Right renal pelvis (tissue), 4 donors: ENCODE results near the gene GSE1. TPM values are rescaled to one million over a fixed set of nuclear protein-coding genes. Genes with fewer than 3 reads are reported as not detected.

Source experiments
- DNase-seq, 4 donors: peaks; one replicate each; pipeline ENCODE4 v3.0.0-alpha.2; 2013; ENCODE audit warnings: low read depth in 4 of 4, low spot score in 3 of 4, missing footprints in 1 of 4
- polyA plus RNA-seq, 4 donors: library from polyadenylated mRNA; unstranded; fragments of 120-200 nt; gene quantifications; one replicate each; pipeline ENCODE4 v1.2.1, GENCODE V29; 2013; ENCODE audit not compliant: insufficient read length in 4 of 4

The GSE1 gene
- polyA plus RNA-seq, 4 donors, result 59.5 to 68.7 (median 65.7) TPM

DNA sequence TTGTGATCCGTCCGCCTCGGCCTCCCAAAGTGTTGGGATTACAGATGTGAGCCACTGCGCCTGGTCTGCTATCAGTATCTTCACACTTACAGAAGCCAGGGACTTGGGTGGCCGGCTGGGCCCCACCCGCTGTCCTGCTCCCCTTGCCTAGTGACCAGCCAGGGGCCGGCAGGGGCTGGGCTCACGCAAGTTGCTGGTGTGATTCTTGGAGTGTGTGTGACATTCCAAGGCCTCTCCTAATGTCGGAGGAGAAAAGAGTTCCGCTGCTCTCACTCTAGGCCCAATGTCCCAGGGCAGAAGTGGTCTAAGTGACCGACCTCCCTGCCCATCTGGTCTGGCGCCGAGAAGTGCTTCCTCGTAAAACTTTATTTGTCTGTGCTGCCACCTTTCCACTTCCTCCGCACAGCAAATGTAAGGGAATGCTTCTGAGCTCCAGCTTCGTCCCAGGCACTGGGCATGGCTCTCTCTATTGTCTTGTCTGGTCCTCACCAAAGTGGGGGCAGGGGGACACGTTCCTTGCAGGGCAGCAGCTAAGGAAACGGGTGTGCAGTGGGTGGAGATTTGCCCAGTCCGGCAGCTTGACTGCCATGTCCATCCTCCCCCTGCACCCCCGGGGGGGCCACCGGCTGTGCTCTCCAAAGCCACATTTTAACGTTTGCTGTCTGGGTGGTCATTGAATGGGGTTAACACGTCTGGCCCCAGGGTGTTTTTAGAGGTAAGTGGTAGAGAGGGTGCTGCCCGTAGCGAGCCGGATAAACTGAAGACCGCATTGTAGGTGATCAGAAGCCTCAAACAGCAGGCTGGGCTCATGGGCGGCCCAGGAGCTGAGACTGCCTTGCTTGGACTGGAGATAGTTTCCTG is 7.8 kb upstream of the GSE1 start:
- no peak for DNase-seq

DNA sequence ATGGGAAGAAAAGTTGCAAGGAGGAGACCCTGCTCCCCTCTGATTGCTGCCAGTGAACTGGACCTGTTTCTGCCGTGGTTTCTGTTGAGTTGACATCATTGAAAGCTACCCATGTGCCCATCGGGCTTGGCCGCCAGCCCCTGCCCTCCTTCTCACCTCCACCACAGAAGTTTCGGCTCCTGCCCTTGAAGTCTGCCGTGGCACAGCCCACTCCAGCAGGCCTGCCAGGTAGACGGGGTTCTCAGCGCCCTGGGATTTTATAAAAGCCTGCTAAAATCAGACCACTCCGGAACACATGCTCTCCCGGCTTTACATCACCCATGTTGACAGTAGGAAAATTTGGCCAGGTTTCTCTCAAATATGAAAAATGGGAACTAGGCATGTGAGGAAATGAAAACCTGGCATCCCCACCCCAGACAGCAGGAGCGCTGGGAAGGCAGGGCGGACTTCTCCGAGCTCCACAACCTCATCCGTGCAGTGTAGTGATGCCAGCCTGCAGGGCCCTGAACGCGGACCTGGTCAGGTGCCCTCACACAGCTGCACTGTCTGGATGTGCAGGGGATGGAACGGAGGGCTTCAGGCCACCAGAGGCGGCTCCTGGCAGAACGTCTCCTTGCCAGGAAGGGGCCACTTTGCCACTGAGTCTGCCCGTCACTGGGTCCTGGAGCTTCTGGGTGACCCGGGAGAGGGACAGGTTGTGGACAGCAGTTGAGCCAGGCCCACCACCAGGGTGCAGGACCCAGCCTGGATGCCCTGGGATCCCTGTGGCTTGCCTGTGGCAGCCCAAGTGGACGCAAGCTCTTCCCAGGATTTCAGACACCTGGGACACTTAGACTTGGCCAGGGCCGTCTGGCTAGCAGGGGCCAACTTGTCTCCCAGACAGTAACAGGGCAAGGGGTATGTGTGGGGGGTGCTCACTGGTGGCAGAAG is 6.9 kb upstream of the GSE1 start:
- DNase-seq, result no peak

DNA sequence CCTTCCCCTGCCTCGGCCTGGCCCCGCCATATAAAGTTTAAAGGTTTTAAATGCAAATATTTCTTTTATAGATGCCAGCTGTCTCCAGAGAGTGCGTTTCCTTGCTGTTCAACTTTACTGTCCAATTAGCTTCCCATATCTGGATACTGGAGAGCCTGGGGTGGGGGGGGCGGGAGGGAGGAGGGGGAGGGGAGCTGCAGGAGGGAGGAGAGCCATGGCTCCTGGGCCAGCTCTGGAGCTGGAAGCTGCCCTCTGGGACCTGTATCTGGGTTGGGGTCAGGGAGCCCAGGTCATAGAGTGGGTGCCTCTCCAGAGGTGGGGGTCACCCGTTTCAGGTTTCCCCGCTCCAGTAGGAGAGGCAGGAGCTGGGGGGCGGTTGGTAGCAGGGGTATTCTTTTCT is 6.2 kb upstream of the GSE1 start:
- no peak for DNase-seq

DNA sequence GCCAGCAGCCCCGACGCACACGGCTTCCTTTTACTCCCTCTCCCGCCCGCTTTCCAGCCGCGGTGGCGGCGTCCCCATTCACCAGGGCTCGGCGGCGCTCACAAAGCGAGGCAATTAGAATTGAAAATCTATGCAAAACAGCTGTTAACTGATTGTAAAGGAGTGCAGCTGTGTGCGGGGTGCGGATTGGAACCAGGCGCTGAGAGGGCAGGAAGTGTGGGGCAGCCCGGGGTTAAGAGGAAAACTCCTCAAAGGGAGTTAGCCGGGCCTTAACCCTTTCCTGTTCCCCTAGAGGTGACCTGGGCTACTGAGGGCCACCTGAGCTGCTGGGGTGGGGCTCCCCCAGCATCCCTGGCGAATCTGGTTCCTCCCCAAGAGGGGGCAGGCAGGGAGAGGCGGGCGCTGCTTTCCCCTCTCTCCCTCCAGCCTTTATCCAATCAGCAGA is 5.8 kb upstream of the GSE1 start:
- DNase-seq, result no peak

DNA sequence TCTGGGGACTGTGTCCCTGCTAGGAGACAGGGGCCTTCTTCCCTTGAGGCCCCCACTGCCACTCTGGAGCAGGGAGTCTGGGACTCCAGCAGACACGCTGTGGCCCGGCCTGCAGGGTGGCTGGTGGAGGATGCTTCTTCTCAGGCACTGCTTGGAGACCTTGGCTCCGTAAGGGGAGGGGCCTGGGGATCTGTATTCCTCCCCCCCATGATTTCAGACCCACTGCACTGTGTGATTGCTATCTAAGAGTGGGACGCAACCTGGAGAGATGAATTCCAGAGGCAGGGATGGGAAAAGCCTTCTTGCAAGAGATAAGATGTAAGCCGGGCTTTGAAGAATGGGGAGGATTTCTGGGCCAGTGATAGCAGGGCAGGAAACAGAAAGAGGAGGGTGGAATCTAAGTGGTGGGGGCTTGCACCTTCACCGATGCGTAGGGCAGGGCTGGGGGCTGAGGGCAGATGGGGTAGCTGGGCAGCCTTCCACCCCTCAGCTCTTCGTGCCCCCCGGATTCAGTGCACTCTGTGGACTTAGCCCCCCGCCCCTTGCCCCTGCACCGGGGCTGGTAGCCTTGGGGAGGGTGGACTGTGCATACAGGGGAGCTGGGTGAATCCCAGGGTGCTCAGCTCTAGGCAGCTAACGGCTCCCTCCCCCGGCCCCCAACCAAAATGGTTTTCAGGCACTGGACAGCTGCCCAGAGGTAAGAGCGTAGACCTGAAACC is 5.2 kb upstream of the GSE1 start:
- DNase-seq, result no peak

DNA sequence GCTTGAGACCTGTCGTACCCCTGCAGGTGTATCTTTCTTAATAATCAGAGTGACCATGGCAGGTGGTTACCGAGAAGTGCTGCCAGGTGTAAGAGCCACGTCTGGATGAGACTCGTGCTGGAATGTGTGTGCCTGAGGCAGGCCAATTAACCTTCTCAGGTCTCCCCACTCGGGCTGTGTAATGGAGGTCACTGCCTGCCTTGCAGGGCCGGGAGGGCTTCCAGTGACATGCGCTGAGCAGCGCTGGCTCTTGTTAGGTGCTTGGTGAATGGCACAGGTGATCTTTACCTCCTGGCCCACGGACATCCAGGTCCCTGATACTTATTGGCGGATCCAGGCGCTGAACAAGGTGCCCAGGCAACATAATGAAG is 4.6 kb upstream of the GSE1 start:
- DNase-seq, result no peak

DNA sequence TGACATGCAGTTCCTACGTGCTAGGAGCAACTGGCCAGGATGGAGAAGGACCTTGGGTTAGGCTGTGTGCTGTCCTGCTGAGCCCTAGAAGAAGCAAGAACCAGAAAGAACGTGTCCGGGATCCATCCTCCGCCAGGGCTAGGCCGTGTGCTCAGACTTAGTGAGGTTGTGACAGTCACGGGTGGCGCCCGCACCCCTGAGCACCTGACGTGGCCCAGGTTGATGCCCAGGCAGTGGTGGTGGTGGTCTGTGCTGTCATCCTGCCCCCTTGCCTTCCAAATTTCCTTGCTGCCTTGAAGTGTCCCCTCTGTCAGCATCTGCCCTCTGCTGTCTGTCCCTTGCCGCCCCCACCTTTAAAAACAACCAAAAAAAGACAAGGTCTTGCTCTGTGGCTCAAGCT is 4.2 kb upstream of the GSE1 start:
- DNase-seq, result no peak

DNA sequence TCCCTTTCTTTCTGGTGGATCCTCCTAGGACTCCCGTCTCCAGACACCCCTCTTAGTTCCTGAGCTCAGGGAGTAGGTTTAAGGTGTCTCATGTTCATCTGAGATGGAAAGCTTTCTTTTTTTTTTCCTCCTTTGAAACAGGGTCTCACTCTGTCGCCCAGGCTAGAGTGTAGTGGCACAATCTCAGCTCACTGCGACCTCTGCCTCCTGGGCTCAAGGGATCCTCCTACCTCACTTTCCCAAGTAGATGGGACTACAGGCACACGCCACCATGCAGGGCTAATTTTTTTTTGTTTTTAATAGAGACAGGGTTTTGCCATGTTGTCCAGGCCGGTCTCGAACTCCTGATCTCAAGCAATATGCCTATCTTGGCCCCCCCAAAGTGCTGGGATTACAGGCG is 3.6 kb upstream of the GSE1 start:
- no peak for DNase-seq

DNA sequence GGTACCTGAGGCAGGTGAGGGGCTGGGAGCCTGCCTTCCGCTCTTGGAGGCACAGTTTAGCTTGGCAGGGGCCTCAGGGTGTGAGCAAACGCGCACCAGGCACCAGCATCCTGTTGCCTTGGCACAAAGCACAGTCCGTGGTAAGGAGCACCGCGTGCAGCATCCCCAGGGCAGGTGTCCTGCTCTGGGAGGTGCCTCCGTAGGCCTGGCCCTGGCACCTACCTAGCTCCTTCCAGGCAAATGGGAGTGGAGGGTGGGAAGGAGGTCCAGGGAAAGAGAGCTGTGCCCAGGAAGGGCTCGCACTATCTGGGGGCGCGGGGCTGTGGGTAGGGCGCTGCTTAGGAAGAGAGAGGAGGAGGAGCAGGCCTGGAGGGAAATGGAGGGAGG is 3.1 kb upstream of the GSE1 start:
- no peak for DNase-seq

DNA sequence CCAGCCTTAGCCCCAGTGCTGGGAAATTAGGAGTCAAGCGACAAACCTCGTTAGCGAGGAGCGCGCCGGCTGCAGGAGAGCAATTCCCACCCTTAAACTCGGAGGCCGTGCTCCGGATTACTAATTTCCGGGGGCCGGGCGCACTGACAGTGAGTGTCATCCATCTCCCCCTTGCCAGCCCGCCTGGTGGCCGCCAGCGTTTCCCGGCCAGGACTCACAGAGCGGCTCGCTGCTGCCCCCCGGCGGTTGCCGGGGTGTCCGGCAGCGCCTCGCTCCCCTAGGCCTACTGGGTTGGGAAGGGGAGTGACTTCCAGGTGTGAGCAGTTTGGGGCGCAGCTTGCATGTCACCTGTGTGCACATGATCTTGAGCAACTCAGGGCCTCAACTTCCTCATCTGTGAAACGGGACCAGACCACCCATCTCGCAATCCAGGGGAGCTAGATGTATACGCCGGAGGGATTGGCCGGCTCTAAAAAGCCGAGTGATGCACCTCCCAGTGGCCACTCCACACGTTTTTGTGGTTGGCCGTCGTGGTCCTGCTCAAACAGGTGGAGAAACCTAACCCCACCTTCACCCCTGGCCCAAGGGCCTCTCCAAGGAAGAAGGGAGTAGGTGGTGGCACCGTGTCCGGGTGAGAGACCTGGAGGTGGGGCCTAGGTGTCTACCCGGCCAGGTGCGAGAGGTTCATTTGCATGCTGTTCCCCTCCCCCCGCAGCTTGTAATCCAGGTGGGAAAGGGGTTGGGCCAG is 2.5 kb upstream of the GSE1 start:
- DNase-seq, result no peak

DNA sequence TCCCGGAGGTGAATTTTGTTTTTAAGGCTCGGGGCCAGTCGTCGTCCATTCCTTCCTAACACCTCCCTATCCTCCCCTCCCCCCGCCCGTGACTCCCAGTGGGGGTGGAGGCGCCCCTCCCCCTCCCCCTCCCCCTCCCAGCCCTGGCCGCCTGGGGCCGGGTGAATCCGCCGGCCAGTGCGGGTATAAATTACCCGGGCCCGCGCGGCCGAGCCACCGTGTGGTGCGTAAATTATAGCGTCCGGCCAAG is 2.0 kb upstream of the GSE1 start:
- no peak for DNase-seq

DNA sequence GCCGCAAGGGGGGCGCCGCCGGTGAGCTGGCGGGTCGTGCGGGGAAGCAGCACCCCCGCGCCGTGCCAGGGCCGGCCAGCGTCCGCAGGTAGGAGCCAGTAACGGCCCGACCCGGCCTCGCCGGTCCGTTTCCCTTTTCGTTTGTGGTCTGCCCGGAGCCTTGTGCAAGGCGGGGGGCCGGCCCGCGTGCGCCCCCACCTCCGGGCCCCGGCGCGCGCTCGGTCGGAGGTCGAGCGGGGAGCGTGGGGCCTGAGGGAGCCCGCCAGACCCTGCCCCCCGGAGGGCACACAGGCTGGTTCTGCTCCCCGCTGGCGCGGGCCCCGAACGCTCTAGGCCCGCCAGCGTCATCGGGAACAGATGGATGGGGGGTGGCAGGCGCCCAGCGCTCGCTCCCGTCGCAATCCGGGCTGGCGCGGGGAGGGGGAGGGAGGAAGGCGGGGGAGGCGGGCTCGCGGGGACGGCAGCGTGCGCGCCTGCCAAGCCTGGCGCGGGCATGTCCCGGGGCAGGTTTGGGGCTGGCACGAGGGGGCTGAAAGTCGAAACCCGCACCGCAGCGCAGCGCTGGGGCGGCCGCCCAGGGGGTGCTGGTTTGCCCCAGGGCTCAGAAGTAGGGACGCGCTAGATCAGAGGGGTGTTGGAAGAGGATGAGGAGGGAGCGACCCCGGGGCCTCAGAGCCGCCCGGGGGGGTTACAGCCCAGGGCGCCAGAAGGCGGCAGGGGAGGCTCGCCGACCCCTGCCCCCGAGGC is 1.5 kb upstream of the GSE1 start:
- no peak for DNase-seq

DNA sequence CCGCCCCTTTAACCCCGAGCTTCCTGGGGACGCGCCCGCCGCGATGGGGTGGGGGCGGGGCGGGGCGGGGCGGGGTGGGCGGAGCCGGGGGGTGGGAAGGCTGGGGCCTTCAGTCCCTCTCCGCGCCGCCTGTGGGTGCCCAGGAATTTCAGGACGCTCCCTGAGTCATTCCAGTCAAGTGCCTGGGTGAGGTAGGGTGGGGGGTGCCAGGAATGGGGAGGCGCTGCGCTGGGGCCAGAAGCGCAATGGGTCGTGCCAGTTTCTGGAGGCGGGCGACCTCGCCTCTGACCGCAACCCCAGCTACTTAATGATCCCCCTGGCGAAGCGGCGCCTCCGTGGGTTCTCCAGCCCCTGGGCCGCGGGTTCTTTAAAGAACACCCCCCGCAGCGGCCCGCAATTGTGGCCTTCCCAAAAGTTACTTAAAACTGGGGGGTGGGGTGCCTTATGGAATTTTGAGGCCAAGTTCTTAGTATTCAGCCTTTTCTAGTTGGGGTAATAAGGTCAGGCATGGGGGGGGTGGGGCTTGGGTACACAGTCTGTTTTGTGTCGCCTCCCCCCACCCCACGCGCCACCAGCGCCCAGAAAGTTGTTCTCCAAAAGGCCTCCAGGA is 826 bp upstream of the GSE1 start:
- DNase-seq, result no peak

DNA sequence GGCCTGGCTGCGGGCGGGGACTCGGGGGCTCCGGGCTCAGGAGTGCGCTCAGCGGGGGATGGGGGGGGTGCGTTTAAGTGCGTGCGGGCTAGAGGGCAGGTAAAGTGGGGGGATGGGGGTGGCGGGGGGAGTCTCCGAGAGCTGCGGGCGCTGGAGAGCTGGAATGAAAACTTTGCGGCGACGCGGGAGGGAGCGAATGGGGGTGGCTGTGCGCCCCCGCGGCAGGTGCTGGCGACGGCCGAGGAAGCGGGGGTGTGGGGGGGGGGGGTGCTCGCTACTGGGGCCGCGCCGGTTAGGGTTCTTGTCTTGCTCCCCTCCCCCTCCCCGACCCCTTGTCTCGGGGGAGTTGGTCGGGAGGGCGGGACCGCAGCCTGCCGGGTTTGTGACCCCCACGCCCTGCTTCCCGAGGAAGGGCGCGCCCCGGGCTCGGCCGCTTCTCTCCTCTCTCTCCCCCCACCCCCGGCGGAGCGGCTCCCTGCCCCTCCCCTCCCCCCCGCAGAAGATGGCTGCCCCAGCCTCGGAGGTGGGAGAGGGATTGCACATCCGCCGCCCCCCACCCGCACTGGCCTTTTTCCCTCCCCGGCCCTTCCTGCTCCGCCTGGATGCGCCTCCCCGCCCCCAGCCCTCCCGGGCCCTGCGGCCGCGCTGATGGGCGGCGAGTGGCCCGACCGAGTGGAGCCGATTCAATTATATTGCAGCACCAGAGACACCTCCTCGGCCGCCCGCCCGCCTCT is 649 bp downstream of the GSE1 start:
- DNase-seq, result no peak

DNA sequence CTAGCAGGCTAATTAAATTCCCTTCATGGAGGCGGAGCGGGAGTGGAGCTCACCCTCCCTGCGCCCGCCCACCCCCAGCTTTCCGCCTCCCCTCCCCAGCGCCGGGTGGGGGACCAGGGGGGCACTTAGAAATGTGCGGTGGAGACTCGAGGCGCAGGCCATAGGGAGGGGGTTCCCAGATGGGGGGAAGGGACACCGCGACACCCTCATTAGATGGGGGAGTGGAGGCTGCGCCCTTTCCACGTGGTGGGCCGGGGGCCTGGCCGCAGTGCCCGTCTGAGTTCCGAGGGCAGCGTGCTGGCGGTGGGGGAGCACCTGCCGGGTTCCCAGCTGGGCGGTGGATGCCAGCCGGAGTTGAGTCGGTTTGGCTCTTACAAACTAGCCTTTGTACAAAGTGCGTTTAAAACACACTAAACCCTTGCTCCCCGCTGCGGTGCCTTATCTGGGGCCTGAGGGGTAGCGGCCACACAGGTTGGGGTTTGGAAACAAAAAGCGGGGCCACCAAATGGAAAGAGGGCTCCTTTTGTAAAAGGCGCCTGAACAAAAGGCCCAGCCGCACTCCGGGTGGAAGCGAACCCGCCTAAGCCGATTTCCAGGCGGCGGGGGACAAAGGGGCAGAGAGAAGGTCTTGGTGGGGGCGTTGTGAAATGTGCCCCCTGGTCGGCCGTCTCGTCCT is 1.4 kb downstream of the GSE1 start:
- no peak for DNase-seq

DNA sequence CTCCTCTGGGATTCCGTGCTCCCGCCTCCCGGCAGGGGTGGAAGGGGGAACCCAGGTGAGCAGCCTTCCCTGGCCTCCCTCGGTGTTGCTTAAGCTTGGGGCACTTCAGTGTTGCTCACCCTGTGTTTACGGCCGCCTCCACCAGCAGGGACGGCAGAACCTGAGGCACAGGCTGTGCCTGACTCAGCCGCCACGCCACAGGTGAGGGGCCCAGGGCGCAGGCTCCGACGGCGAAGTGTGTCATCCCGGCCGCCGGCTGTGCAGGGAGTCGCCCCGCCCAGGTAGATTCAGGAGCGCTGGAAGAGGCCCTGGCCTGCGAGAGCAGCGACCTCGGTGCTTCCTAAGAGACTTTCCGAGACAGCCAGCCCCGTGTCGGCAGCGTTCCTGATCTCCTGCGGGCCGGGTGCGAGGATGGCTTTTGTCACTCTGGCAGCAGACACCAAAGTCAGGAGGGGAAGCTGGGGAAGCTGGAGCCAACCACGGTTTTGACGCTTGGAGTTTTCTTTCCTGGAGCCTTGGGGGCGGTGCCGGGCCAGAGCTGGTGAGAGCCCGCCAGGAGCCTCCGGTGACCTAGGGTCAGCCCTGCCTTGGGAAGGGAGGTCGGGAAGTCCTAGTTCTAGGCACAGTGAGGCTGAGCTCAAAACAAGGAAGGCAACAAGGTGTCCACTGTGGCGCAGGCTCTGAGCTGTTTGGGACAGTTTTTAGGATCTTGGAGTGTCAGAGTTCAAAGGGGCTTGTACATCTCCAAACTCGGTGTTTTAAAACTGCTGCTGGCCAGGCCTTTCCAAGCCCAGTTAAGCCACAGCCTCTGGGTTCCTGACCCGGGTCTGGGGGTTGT is 2.1 kb downstream of the GSE1 start:
- DNase-seq, result no peak

DNA sequence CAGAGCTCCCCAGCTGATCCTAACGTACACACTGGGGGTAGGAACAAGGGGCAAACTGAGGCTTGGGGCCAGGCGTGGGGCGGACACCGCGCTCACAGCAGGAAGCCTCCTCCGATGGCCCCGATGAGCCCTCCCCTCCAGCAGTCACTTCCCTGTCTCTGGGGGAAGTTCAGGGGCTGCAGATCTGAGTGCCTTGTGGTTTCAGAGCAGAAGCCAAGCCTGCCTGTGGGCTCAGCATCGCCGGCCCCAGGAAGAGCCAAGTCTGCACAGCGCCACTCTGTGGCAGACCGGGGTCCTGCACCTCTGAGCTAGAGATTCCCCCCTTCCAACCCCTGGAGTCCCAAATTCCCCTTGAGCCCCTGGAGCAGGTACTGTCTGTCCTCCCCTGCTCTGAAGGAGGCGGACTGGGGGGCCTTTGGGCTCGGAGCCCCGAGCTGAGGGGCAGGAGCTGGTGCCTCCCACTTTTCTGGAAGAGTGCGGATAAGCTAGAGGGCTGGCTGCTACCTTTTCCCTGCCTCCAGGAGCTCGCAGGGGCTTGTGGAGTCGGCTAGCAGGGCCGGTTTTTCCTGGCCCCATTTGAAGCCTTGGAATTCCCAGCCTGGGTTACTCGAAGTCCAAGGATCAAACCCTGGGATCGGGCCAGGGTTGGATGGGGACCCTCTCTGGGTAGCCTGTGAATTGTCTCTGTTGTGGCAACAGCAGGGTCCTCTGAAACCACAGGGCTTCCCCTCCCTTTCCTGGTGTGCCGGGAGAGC is 2.9 kb downstream of the GSE1 start:
- no peak for DNase-seq
